Dedifferentiated amniotic fluid mesenchymal stem cell (primary cell): ENCODE results near the gene EVI2B.
"Not testable (repeated sequence)": the region's sequence is repeated elsewhere in the genome, so short reads cannot be mapped to it uniquely, and the experiment has no call there.

Experiments used
- DNase-seq: peaks from one replicate; pipeline ENCODE4 v3.0.0-alpha.2; 2016; ENCODE audit errors: extremely low spot score

The EVI2B gene, protein sequence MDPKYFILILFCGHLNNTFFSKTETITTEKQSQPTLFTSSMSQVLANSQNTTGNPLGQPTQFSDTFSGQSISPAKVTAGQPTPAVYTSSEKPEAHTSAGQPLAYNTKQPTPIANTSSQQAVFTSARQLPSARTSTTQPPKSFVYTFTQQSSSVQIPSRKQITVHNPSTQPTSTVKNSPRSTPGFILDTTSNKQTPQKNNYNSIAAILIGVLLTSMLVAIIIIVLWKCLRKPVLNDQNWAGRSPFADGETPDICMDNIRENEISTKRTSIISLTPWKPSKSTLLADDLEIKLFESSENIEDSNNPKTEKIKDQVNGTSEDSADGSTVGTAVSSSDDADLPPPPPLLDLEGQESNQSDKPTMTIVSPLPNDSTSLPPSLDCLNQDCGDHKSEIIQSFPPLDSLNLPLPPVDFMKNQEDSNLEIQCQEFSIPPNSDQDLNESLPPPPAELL

GRCh38 chr17:31313982-31314781 is at the start of gene EVI2B:
TSS of gene EVI2B (minus strand) at chr17:31314054. CDS start at chr17:31305609, 8,445 bp downstream.
- DNase-seq, result no peak

DNA sequence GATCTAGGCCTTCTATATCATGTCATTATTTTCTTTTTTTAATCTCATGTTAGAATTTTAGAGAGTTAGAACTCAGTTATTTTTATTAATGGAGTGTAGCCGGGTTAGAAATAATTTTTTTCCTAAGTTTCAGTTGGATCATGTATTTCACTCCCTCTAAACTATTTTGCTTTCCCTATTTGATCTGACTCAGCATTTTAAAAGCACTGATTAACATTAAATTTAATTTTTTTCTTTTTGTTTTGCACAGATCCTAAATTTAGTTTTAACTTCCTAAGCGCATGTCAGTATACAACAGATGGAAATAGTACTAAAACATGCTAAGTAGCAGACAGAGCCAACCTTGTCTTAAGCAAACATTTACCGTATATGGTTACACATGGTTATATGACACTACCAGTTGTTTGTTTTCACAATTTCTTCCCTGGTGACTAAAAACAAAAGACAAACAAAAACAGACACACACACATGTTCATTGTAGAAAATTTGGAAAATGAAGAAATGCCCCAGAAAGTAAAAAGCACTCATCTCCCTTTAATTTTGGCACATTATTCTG is 44.1 kb upstream of the EVI2B start:
- DNase-seq, result peak; percentile 47

- no peak for DNase-seq
Observed at GRCh38 chr17:31357091-31357490, 43.2 kb upstream of the EVI2B start.

DNA sequence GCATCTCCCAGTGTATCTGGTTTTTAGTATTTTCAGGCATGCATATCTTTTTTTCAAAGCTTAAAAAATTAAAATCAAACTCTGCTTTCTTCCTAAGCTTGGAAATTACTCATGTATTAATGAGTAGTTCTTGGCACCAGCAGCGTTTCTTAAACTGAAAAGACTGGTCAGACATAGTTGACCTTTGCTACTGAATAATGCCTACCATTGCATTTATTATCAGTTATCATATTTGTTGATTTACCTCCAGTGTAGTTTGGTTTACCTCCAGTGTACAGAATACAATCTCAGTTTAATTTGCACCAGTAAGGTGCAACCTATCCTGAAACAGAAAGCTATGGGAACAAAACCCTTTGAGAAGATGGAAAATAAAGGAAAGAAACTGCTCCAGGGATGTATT is 42.1 kb upstream of the EVI2B start:
- DNase-seq, result no peak

DNA sequence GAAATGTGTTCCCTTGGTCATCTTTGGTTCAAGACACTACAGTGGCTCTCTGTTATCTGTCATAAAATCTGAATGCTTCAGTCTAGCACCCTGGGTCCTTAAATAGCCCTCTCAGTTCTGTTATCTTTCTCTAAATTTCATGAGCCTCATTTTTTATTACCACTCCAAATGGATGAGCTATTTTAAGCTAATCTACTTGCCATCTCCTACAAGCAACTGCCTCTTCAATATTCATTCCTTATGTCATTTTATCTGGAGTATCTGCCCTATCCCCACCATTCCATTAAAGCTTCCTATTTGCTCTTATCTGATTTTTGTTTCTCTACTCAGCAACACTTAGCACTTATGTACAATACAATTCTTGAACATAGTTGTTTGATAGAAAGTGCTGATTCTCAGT is 35.6 kb upstream of the EVI2B start:
- no peak for DNase-seq

GRCh38 chr17:31345191-31345747 is 31.4 kb upstream of the EVI2B start:
- DNase-seq, result not testable (repeated sequence)

- peak; percentile 52 for DNase-seq
Observed at GRCh38 chr17:31339906-31340661, 26.2 kb upstream of the EVI2B start.

GRCh38 chr17:31329221-31329620 is 15.4 kb upstream of the EVI2B start:
- DNase-seq, result no peak

GRCh38 chr17:31328160-31328535 is 14.3 kb upstream of the EVI2B start:
- DNase-seq, result no peak

GRCh38 chr17:31327534-31328159 is 13.8 kb upstream of the EVI2B start:
- DNase-seq, result peak; percentile 43

DNA sequence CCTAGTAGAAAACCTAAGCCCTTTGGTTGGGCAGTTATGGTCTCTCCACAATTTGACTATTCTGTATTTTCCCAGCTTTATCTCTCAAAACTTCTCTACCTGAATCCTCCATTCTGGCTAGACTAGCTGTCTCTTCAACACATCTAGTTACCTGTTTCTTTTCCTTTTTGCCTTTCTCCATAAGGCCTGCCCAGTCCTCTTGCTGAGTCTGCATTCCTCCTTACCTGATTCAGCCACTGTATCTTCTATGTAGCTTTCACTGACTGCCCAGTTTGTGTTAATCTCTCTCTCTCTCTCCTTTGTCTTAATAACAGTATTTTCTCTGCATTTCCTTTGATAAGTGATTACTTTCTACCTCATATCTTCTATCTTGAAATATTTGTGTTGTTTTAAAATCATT is 9.7 kb upstream of the EVI2B start:
- no peak for DNase-seq

GRCh38 chr17:31321966-31322365 is 8.1 kb upstream of the EVI2B start:
- DNase-seq, result no peak

- DNase-seq, result peak; percentile 56
Observed at GRCh38 chr17:31321481-31321880, 7.6 kb upstream of the EVI2B start, which contains the start of gene EVI2A. TSS of gene EVI2A (minus strand) at chr17:31321622. CDS start at chr17:31319013, 2,609 bp downstream.

DNA sequence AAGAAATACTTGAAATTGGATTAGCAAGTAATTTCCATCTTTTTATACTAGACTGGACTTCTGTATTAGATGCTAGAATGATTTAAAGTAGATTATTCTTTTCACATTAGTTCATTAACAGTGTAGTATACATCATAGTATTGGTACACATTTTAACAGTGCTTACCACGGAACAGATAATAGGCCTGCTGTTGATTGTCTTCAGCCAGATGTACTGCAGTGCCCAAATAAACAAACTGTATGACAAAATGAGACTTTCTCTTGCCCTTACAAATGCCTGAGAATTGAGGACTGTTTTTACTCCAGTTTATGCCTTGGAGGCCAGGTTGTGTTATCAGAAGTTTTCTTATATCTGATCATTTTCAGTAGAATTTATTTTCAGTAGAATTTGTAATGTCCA is 6.9 kb upstream of the EVI2B start:
- no peak for DNase-seq

- DNase-seq, result no peak
Observed at GRCh38 chr17:31320241-31320640, 6.4 kb upstream of the EVI2B start.

GRCh38 chr17:31318851-31319661 is 5.2 kb upstream of the EVI2B start:
- DNase-seq, result no peak

DNA sequence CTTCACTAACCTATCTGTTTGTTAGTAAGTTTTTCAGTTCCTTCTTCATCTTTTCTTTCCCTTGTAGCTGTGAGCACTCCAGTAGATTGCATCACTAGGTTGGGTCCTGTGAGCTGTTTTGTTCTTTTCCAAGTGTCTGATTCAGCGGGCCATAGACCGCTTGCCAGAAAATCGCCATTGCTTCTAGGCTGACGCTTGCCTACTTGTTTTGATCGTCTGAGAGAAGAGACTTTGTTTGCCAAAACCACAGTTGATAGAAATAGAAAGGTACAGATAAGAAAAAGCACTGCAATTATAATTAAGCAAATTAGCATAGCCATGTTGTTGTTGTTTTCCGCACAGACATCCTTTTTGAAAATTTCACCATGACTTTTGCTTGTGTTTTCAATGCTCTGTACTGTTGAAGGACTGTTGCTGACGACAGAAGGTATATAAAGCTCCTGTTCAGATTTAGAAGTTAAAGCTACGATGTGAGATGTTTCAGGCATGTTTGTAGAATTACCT is 4.5 kb upstream of the EVI2B start:
- DNase-seq, result no peak

DNA sequence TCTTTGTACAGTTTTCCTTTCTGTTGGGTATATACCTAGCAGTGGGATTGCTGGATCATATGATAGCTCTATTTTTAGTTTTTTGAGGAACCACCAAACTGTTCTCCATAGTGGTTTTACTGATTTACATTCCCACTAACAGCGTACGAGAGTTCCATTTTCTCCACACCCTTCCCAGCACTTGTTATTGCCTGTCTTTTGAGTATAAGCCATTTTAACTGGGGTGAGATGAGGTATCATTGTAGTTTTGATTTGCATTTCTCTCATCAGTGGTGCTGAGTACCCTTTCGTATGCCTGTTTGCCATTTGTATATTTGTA is 887 bp upstream of the EVI2B start:
- DNase-seq, result no peak

GRCh38 chr17:31312223-31312622 is 1.6 kb downstream of the EVI2B start:
- DNase-seq, result not testable (repeated sequence)

- no peak for DNase-seq
Observed at GRCh38 chr17:31311526-31311925, 2.3 kb downstream of the EVI2B start.
